ENCODE data around the gene CGA. TPM values are rescaled to one million over a fixed set of nuclear protein-coding genes. Genes with fewer than 3 reads are reported as not detected.

CGA gene
- total and polyA plus RNA-seq, 8 donors: 0.28 to 6.0 (median 0.44) TPM; not detected in 3

DNA sequence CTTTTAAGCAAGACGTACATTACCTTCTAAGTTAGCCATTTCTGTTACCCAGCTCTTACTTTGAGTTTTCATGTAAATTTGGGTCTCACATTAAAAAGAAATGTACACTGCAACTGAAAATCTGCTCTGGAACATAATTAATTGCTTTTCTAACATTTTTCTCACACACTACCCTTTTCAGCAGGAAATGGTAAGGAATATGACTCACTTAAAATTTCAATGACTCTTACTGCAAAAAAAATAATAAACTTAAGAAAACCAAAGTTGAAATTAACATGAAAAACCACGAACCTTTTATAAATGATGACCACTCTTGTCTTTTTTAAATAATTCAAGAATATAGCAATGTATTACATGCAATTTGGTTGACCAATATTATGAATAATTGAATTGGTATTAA is 1.3 kb downstream of the CGA start:
- TF ChIP-seq, protein P1, sequence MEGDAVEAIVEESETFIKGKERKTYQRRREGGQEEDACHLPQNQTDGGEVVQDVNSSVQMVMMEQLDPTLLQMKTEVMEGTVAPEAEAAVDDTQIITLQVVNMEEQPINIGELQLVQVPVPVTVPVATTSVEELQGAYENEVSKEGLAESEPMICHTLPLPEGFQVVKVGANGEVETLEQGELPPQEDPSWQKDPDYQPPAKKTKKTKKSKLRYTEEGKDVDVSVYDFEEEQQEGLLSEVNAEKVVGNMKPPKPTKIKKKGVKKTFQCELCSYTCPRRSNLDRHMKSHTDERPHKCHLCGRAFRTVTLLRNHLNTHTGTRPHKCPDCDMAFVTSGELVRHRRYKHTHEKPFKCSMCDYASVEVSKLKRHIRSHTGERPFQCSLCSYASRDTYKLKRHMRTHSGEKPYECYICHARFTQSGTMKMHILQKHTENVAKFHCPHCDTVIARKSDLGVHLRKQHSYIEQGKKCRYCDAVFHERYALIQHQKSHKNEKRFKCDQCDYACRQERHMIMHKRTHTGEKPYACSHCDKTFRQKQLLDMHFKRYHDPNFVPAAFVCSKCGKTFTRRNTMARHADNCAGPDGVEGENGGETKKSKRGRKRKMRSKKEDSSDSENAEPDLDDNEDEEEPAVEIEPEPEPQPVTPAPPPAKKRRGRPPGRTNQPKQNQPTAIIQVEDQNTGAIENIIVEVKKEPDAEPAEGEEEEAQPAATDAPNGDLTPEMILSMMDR (IDR thresholded peaks at IDR 0.05): no peak
- H3K4me1 ChIP-seq: no peaks in the 10 kb centered on the region
- no peaks in the 10 kb centered on the region for H3K9me3 ChIP-seq
- intact Hi-C loops (cut with DNase I): no loop called here
- H3K36me3 ChIP-seq: no peaks in the 10 kb centered on the region
- DNase-seq (no peak), ATAC-seq (no peak)
- H3K27me3 ChIP-seq: peaks cover 0 to 5% of the 10 kb centered on the region in 2 donors
- no peak overlapping the region for H3K4me3 ChIP-seq
- no peak overlapping the region for H3K27ac ChIP-seq

DNA sequence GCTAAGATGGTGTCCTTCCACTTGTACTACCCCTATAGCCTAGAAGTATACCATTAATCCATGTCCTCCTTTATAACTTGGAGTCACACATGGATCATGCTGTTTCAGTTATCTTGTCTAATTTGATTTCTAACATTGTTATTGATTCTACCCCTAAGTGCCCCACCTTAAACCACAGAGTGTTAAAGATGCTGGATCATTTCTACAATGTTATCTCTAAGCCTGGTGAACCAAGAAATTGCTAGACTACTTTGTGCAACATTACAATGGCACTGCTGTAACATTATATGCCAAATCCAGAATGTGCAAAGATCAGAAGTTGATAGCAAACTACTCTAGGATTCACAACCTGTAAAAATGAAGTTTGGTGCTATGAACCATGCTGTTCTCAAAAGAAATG is 1.7 kb downstream of the CGA start:
- TF ChIP-seq, protein P1 (IDR thresholded peaks at IDR 0.05): no peak
- intact Hi-C loops (cut with DNase I): no loop called here
- ATAC-seq: no peak
- peaks cover 0 to 5% of the 10 kb centered on the region in 2 donors for H3K27me3 ChIP-seq
- DNase-seq: no peak
- no peak overlapping the region for H3K27ac ChIP-seq
- no peak overlapping the region for H3K4me3 ChIP-seq
- H3K9me3 ChIP-seq: no peaks in the 10 kb centered on the region
- no peaks in the 10 kb centered on the region for H3K36me3 ChIP-seq
- no peaks in the 10 kb centered on the region for H3K4me1 ChIP-seq

DNA sequence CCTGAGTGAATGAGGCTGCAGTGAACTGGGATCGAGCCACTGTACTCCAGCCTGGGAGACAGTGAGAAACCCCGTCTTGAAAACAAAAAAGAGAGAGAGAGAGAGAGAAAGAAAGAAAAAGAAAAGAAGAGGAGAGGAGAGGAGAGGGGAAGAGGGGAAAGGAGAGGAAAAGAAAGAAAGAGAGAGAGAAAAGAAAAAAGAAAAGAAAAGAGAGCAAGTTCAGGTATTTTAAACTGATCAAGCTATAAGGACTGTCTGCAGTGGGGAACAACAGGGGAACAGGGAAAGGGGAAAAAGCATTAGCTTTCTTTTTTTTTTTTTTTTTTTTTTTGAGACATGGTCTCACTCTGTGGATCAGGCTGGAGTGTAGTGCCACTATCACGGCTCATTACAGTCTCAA is 2.5 kb downstream of the CGA start:
- H3K36me3 ChIP-seq: no peaks in the 10 kb centered on the region

GRCh38 chr6:87089135-87089534 is 5.8 kb downstream of the CGA start:
- H3K9me3 ChIP-seq: no peaks in the 10 kb centered on the region
- no peak for DNase-seq
- no peaks in the 10 kb centered on the region for H3K36me3 ChIP-seq
- ATAC-seq: no peak
- TF ChIP-seq, protein P1 (IDR thresholded peaks at IDR 0.05): no peak
- no peak overlapping the region for H3K4me3 ChIP-seq
- H3K27ac ChIP-seq: no peak overlapping the region
- H3K4me1 ChIP-seq: no peaks in the 10 kb centered on the region
- intact Hi-C loops (cut with DNase I): no loop called here
- no peaks in the 10 kb centered on the region for H3K27me3 ChIP-seq

More for the DNA sequence above, 2.5 kb downstream of the CGA start:
- TF ChIP-seq, protein P1 (IDR thresholded peaks at IDR 0.05): no peak
- H3K27ac ChIP-seq: no peak overlapping the region
- intact Hi-C loops (cut with DNase I): no loop called here
- ATAC-seq: no peak
- no peak for DNase-seq
- no peaks in the 10 kb centered on the region for H3K9me3 ChIP-seq
- H3K4me1 ChIP-seq: no peaks in the 10 kb centered on the region
- H3K27me3 ChIP-seq: peaks cover 0 to 5% of the 10 kb centered on the region in 2 donors
- H3K4me3 ChIP-seq: no peak overlapping the region

- no peak overlapping the region for H3K27ac ChIP-seq
- no peaks in the 10 kb centered on the region for H3K27me3 ChIP-seq
- TF ChIP-seq, protein P1 (IDR thresholded peaks at IDR 0.05): no peak
- DNase-seq: no peak
- no peaks in the 10 kb centered on the region for H3K4me1 ChIP-seq
- no peaks in the 10 kb centered on the region for H3K9me3 ChIP-seq
- no peaks in the 10 kb centered on the region for H3K36me3 ChIP-seq
- no peak for ATAC-seq
- H3K4me3 ChIP-seq: no peak overlapping the region
- intact Hi-C loops (cut with DNase I): no loop called here
Measured at GRCh38 chr6:87088076-87088475, 6.8 kb downstream of the CGA start.

All from left lung (tissue), 10 donors.